Measurements from ENCODE around the gene IFI16. TPM values are rescaled to one million over a fixed set of nuclear protein-coding genes. Genes with fewer than 3 reads are reported as not detected.
"Not testable (repeated sequence)": the region's sequence is repeated elsewhere in the genome, so short reads cannot be mapped to it uniquely, and the experiment has no call there.

The IFI16 gene
- polyA plus RNA-seq, 1 experiment: 81.8 TPM

GRCh38 chr1:159040206-159040605 lies 30.5 kb downstream of the IFI16 start:
- peak; percentile 42 for DNase-seq (ENCODE audit: low read depth)
- Histone ChIP-seq H3K36me3 (ENCODE audit: control insufficient read depth, insufficient read depth, low read length) (peaks cover 13% of the 10 kb centered on the region), H3K27me3 (ENCODE audit: control insufficient read depth, insufficient read depth, low read length) (no peaks in the 10 kb centered on the region), H3K4me3 (ENCODE audit: low read depth, low read length) (no peak overlapping the region)
- ChIA-PET CTCF (interaction anchor here (1.5 kb wide), 1 partner anchor 14 kb away, joined by 5 read pairs; no protein-coding TSS in a partner anchor), POLR2A (interaction anchor here (0.6 kb wide), 1 partner anchor 38 kb away, joined by 5 read pairs; no protein-coding TSS in a partner anchor)
- TF ChIP-seq CTCF (IDR thresholded peaks at IDR 0.05; ENCODE audit: insufficient read depth, low read depth, low read length): no peak

GRCh38 chr1:159040893-159041724 lies 31.4 kb downstream of the IFI16 start:
- DNase-seq (ENCODE audit: low read depth): no peak
- ChIA-PET POLR2A (no interaction called here), CTCF (interaction anchor here (0.7 to 1.5 kb wide), 2 partner anchors 12 to 14 kb away, joined by 3 to 5 read pairs; no protein-coding TSS in a partner anchor)
- Histone ChIP-seq H3K36me3 (ENCODE audit: control insufficient read depth, insufficient read depth, low read length) (peaks cover 12% of the 10 kb centered on the region), H3K27me3 (ENCODE audit: control insufficient read depth, insufficient read depth, low read length) (no peaks in the 10 kb centered on the region), H3K4me3 (ENCODE audit: low read depth, low read length) (no peak overlapping the region)
- no peak for TF ChIP-seq CTCF (IDR thresholded peaks at IDR 0.05; ENCODE audit: insufficient read depth, low read depth, low read length)

- H3K27me3 ChIP-seq (ENCODE audit: control insufficient read depth, insufficient read depth, low read length); POLR2A ChIA-PET; H3K4me3 ChIP-seq (ENCODE audit: low read depth, low read length); H3K36me3 ChIP-seq (ENCODE audit: control insufficient read depth, insufficient read depth, low read length); CTCF ChIA-PET; DNase-seq (ENCODE audit: low read depth): not testable (repeated sequence)
These were observed 36.8 kb downstream of the IFI16 start for GRCh38 chr1:159046486-159046885.

GRCh38 chr1:159051436-159051835 lies 41.7 kb downstream of the IFI16 start:
- Histone ChIP-seq H3K4me3 (ENCODE audit: low read depth, low read length) (no peak overlapping the region), H3K36me3 (ENCODE audit: control insufficient read depth, insufficient read depth, low read length) (peaks cover 18% of the 10 kb centered on the region), H3K27me3 (ENCODE audit: control insufficient read depth, insufficient read depth, low read length) (no peaks in the 10 kb centered on the region)
- TF ChIP-seq CTCF (IDR thresholded peaks at IDR 0.05; ENCODE audit: insufficient read depth, low read depth, low read length): no peak
- ChIA-PET POLR2A (no interaction called here), CTCF (no interaction called here)
- no peak for DNase-seq (ENCODE audit: low read depth)

- POLR2A ChIA-PET: no interaction called here
- Histone ChIP-seq H3K4me3 (ENCODE audit: low read depth, low read length) (no peak overlapping the region), H3K27me3 (ENCODE audit: control insufficient read depth, insufficient read depth, low read length) (no peaks in the 10 kb centered on the region), H3K36me3 (ENCODE audit: control insufficient read depth, insufficient read depth, low read length) (peaks cover 16% of the 10 kb centered on the region)
- CTCF ChIA-PET: interaction anchor here (1.9 to 2.3 kb wide), 2 partner anchors 9 to 14 kb away, joined by 5 to 7 read pairs; no protein-coding TSS in a partner anchor
- DNase-seq (ENCODE audit: low read depth): no peak
- TF ChIP-seq CTCF (IDR thresholded peaks at IDR 0.05; ENCODE audit: insufficient read depth, low read depth, low read length): no peak
These were observed 44.7 kb downstream of the IFI16 start for GRCh38 chr1:159054427-159054826.

All from BJ (cell line).